NT2/D1 (cell line): ENCODE results near the gene PRSS50.

Source experiments
- SUZ12 ChIP-seq: IDR thresholded peaks from 2 replicates; pipeline ENCODE4 v1.6.1; 2011; ENCODE audit not compliant: insufficient read length, insufficient read depth; ENCODE audit errors: extremely low read depth
- YY1 ChIP-seq: IDR thresholded peaks from 2 replicates; pipeline ENCODE4 v1.6.1; 2011; ENCODE audit not compliant: insufficient read length, insufficient read depth
- ZNF274 ChIP-seq: IDR thresholded peaks from 2 replicates; pipeline ENCODE4 v1.6.1; 2011; ENCODE audit warnings: mild to moderate bottlenecking, low read depth, low read length

- TF ChIP-seq SUZ12 (no peak), ZNF274 (no peak), YY1 (no peak)
These were observed 9.1 kb downstream of the PRSS50 start for GRCh38 chr3:46708401-46709156.
